OCI-LY1 (cell line): ENCODE data around the gene UQCR11.

ENCODE experiments used
- H2AFZ ChIP-seq: fragments of 200-600 bp; sonication (generic), shearing (Covaris generic); 2 replicates; pipeline ENCODE4 v1.6.0; 2014; ENCODE audit warnings: antibody characterized with exemption, mild to moderate bottlenecking, low read length
- H3F3A ChIP-seq: fragments of 200-600 bp; sonication (generic), shearing (Covaris generic); 2 replicates; pipeline ENCODE4 v1.6.0; 2014; ENCODE audit warnings: mild to moderate bottlenecking, antibody characterized with exemption, low read length, moderate library complexity; ENCODE audit not compliant: insufficient read depth
- H3K27ac ChIP-seq: fragments of 200-600 bp; sonication (generic); 2 replicates; pipeline ENCODE4 v1.5.1; 2014; ENCODE audit warnings: low read length, mixed run types, mild to moderate bottlenecking, low read depth; ENCODE audit not compliant: poor library complexity, severe bottlenecking
- H3K27me3 ChIP-seq: fragments of 200-600 bp; sonication (generic); 2 replicates; pipeline ENCODE4 v1.6.0; 2014; ENCODE audit warnings: antibody characterized with exemption, mild to moderate bottlenecking, low read length, moderate library complexity; ENCODE audit not compliant: insufficient read depth
- H3K36me3 ChIP-seq: fragments of 200-600 bp; sonication (generic); 2 replicates; pipeline ENCODE4 v1.6.1; 2014; ENCODE audit warnings: mild to moderate bottlenecking, antibody characterized with exemption, low read length, moderate library complexity, mixed read lengths; ENCODE audit not compliant: insufficient read depth
- H3K4me1 ChIP-seq: fragments of 200-600 bp; sonication (generic); 2 replicates; pipeline ENCODE4 v1.5.1; 2014; ENCODE audit warnings: mild to moderate bottlenecking, low read length, moderate library complexity; ENCODE audit not compliant: insufficient read depth, severe bottlenecking
- H3K4me2 ChIP-seq: fragments of 200-600 bp; sonication (generic), shearing (Covaris generic); 2 replicates; pipeline ENCODE4 v1.6.1; 2014; ENCODE audit warnings: low read length
- H3K4me3 ChIP-seq: fragments of 200-600 bp; sonication (generic); 2 replicates; pipeline ENCODE4 v1.5.1; 2014; ENCODE audit warnings: low read length, low read depth, mild to moderate bottlenecking, mixed read lengths; ENCODE audit not compliant: poor library complexity, severe bottlenecking
- H3K79me2 ChIP-seq: fragments of 200-600 bp; shearing (Covaris generic); 2 replicates; pipeline ENCODE4 v1.6.1; 2016; ENCODE audit warnings: mixed run types, low read length, mixed read lengths; ENCODE audit not compliant: insufficient read depth
- H3K9ac ChIP-seq: fragments of 200-600 bp; sonication (generic), shearing (Covaris generic); 2 replicates; pipeline ENCODE4 v1.6.1; 2014; ENCODE audit warnings: mild to moderate bottlenecking, low read length, mixed read lengths
- H3K9me2 ChIP-seq: fragments of 200-600 bp; sonication (generic), shearing (Covaris generic); 2 replicates; pipeline ENCODE4 v1.6.1; 2014; ENCODE audit warnings: low read depth, mild to moderate bottlenecking, low read length, mixed read lengths
- H3K9me3 ChIP-seq: fragments of 200-600 bp; shearing (Covaris generic); 2 replicates; pipeline ENCODE4 v1.6.1; 2014; ENCODE audit warnings: low read length, mixed read lengths
- H4K20me1 ChIP-seq: fragments of 200-600 bp; sonication (generic), shearing (Covaris generic); 2 replicates; pipeline ENCODE4 v1.6.0; 2016; ENCODE audit warnings: mild to moderate bottlenecking, low read length; ENCODE audit not compliant: insufficient read depth
- EZH2 ChIP-seq: fragments of 200-600 bp; sonication (generic), shearing (Covaris generic); IDR thresholded peaks from 2 replicates; pipeline ENCODE4 v1.8.0; 2017; ENCODE audit warnings: borderline replicate concordance, mixed run types, mild to moderate bottlenecking, antibody characterized with exemption, low read length, moderate library complexity, mixed read lengths
- TF ChIP-seq, protein P1 (sequence below): fragments of 200-600 bp; sonication (generic), shearing (Covaris generic); IDR thresholded peaks from 2 replicates; pipeline ENCODE4 v1.5.1; 2017; ENCODE audit warnings: mild to moderate bottlenecking, antibody characterized with exemption, low read length, moderate library complexity, mixed read lengths

Gene UQCR11

DNA sequence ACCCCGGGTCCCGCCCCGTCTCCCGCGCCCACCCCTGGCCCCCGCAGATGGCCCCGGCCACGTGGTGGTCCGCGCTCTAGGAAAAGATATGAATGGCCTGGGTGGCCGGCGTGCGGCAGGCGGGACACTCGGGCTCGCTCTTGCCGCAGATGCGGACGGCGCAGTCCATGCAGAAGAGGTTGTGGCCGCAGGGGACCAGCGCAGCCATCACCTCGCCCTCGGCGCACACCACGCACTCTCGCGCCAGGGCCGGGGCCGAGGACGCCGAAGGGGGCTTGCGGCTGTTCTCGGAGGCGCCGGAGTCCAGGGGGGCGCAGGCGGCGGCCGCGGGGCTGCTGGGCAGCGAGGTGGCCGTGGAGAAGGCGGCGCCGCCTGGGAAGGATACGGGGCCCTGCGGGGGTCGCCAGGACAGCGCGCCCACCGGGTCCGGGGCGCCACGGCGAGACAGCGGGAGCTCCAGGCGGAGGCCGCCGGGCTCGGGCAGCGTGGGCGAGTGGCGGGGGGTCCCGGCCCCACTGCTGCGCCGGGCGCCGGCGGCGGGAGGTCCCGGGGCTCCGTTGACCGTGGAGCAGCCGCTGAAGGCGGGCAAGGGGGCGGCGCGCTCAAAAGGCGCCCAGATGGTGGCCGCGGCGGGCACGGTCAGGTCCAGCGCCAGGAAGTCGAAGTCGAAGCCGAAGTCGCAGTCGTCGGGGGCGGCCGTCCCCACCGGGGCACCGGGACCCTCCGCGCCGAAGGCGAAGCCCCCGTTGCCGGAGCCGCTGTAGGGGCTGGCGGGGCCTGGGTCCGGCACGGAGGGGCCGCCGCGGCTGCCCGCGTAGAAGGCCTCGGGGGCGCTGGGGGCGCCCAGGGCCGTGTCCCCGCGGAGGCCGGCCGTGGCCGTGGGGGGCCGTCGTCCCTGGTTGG lies 49.5 kb downstream of the UQCR11 start:
- no peaks in the 10 kb centered on the region for H3F3A ChIP-seq
- no peaks in the 10 kb centered on the region for H3K27me3 ChIP-seq
- H3K4me1 ChIP-seq, result peaks cover 6% of the 10 kb centered on the region
- no peaks in the 10 kb centered on the region for H3K9me2 ChIP-seq
- H3K36me3 ChIP-seq, result no peaks in the 10 kb centered on the region; the same call in 1 of the 2 replicates
- no peak overlapping the region for H3K9ac ChIP-seq
- H3K27ac ChIP-seq, result no peak overlapping the region
- H2AFZ ChIP-seq, result no peak overlapping the region
- no peaks in the 10 kb centered on the region for H4K20me1 ChIP-seq
- no peak for TF ChIP-seq EZH2
- TF ChIP-seq, protein P1, sequence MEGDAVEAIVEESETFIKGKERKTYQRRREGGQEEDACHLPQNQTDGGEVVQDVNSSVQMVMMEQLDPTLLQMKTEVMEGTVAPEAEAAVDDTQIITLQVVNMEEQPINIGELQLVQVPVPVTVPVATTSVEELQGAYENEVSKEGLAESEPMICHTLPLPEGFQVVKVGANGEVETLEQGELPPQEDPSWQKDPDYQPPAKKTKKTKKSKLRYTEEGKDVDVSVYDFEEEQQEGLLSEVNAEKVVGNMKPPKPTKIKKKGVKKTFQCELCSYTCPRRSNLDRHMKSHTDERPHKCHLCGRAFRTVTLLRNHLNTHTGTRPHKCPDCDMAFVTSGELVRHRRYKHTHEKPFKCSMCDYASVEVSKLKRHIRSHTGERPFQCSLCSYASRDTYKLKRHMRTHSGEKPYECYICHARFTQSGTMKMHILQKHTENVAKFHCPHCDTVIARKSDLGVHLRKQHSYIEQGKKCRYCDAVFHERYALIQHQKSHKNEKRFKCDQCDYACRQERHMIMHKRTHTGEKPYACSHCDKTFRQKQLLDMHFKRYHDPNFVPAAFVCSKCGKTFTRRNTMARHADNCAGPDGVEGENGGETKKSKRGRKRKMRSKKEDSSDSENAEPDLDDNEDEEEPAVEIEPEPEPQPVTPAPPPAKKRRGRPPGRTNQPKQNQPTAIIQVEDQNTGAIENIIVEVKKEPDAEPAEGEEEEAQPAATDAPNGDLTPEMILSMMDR, result no peak
- no peak overlapping the region for H3K4me3 ChIP-seq
- H3K9me3 ChIP-seq, result no peaks in the 10 kb centered on the region
- no peaks in the 10 kb centered on the region for H3K79me2 ChIP-seq
- no peak overlapping the region for H3K4me2 ChIP-seq

DNA sequence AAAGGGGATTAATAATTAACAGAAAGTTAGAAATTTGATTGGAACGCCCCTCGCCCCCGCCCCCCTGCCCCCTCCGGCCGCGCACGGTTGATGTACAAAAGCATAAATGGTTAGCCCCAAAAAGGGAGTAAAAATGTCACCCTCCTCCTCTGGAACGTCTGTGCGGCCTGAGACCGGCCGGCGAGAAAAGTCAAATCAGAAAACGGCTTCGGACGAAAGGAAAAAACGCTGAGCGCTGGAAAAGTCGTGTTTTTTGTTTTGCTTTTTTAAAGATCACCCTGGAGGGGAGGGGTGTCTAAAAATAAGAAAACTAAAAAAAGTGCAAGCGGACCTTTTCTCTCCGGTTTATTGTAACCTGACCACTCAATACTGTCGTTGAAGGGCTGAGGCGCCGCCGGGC lies 50.3 kb downstream of the UQCR11 start:
- Histone ChIP-seq H3K4me1 (peaks cover 6% of the 10 kb centered on the region), H4K20me1 (no peaks in the 10 kb centered on the region), H3K79me2 (no peaks in the 10 kb centered on the region), H3K9me2 (no peaks in the 10 kb centered on the region), H3K36me3 (no peaks in the 10 kb centered on the region; the same call in 1 of the 2 replicates), H3K4me3 (no peak overlapping the region), H3K4me2 (no peak overlapping the region), H2AFZ (no peak overlapping the region), H3K27ac (no peak overlapping the region), H3K9ac (no peak overlapping the region), H3K9me3 (no peaks in the 10 kb centered on the region), H3F3A (no peaks in the 10 kb centered on the region), H3K27me3 (no peaks in the 10 kb centered on the region)
- TF ChIP-seq, protein P1, result no peak
- no peak for TF ChIP-seq EZH2

DNA sequence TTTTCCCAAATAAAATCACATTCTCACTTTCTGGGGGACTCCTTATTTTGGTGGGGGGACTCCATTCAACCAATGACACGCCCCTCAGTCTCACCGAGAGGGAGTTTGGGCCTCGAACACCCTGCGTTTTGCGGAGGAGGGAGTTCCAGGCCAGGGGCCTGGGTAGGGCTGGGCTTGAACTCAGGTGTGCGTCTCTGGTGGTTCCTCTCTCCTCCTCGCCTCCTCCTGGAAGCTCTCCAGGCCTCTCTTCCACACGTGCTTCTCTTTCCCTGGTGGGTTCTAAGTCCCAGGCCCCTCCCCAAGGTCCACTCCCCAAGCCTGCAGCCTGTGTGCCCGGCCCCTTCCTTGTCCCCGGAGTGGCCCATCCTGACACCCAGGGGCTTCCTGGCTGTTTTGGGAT lies 51.8 kb downstream of the UQCR11 start:
- no peaks in the 10 kb centered on the region for H3K27me3 ChIP-seq
- no peak overlapping the region for H3K9ac ChIP-seq
- no peaks in the 10 kb centered on the region for H3F3A ChIP-seq
- H3K27ac ChIP-seq, result no peak overlapping the region
- no peak overlapping the region for H2AFZ ChIP-seq
- H3K4me3 ChIP-seq, result no peak overlapping the region
- no peaks in the 10 kb centered on the region for H3K79me2 ChIP-seq
- H4K20me1 ChIP-seq, result no peaks in the 10 kb centered on the region
- peaks cover 6% of the 10 kb centered on the region for H3K4me1 ChIP-seq
- no peak for TF ChIP-seq EZH2
- TF ChIP-seq, protein P1, result no peak
- no peaks in the 10 kb centered on the region for H3K9me2 ChIP-seq
- H3K36me3 ChIP-seq, result no peaks in the 10 kb centered on the region; the same call in 1 of the 2 replicates
- no peaks in the 10 kb centered on the region for H3K9me3 ChIP-seq
- no peak overlapping the region for H3K4me2 ChIP-seq
